Measurements from ENCODE around the gene DCHS1.

Gene DCHS1

GRCh38 chr11:6599449-6599848, 56.2 kb downstream of the DCHS1 start:
- DNase-seq (ENCODE audit: low spot score) = no peak
- FAIRE-seq = no peak

GRCh38 chr11:6598555-6598954, 57.1 kb downstream of the DCHS1 start:
- FAIRE-seq = no peak

DNA sequence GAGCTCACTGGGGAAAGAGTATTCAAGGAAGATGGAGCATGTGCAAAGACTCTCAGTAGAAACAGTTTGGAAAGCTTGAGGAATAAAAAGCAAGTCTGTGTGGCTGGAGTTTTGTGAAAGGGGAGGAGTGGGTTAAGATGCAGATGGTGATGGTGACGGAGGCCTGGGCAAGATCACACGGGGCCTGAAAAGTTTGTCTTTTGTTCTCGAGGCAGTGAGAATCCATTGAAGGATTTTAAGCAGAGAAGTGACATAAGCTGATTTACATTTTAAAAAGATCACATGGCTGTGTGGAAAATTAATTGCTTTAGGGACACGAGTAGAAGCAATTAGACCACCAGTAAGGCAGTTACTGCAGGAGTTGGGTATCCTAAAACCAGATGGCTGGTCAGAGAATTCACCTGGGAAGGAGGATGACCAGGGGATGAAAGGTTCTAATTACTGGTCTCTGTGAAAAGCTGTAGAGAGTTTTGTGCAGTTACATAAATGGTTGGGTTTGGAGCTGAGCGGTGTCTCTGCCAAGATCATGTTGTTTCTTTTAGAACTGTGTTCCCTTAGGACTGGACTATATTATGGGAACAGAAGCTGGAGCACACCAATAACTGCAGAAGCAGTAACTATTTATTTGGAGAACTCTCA, 59.3 kb downstream of the DCHS1 start:
- DNase-seq (ENCODE audit: low spot score) (no peak), FAIRE-seq (no peak)

More at GRCh38 chr11:6598555-6598954, 57.1 kb downstream of the DCHS1 start:
- DNase-seq (ENCODE audit: low spot score) = no peak

GRCh38 chr11:6594142-6594768, 61.4 kb downstream of the DCHS1 start:
- no peak for DNase-seq (ENCODE audit: low spot score)
- FAIRE-seq = no peak

DNA sequence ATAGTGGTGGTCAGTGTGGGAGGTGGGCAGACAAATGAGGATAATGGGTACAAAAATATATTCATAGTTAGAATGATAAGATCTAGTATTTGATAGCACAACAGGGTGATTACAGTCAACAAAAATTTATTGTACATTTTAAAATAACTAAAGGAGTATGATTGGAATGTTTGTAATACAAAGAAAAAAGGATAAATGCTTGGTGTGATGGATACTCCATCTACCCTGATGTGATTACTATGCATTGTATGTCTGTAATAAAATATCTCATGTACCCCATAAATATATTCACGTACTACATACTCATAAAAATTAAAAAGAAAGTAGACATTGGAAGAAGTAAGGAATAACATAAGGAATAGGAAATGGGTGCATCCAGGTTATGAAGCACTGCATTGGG, 67.6 kb downstream of the DCHS1 start:
- no peak for DNase-seq (ENCODE audit: low spot score)
- no peak for FAIRE-seq

- DNase-seq (ENCODE audit: low spot score) (no peak), FAIRE-seq (no peak)
These were observed 68.2 kb downstream of the DCHS1 start for GRCh38 chr11:6587360-6587953.

DNA sequence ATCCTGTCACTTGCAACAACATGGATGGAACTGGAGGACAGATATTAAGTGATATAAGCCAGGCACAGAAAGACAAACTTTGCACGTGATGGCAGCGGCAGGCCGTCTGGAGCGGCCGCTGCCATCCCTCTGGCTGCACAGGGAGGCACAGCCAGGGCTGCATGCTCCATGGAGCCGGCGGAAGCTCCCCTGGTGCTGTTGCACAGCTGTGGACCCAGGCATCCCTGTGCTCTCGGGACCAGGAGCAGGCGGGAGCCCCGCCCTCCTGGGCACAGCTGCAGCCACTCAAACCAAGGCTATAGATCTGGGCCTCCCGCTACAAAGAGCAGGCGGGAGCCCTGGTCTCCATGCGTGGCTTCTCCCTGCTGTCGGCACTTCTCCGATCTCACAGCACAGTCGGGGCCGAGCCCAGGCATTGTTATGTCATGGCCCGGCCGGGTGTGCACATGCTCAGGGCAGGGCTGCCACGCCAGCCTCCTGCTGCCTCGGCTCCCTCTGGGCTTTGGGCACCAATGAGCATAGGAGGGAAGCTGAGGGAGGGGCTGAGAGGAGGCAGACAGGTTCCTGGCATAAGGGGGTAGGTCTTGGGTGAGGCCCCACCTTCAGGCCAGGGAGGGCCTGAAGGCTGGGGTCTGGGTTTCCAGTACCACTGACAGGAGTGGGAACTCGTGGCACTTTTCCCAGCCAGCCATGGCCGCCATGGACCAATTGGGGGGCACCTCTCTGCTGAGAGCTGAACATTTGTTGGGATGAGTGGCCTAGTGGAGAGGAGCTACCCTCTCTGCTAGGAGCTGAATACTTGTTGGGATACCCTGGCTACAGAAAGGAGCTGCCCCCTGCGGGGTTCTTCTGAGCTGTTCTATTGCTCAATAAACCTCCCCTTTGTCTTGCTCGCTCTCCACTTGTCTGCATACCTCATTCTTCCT, 68.9 kb downstream of the DCHS1 start:
- FAIRE-seq (no peak), DNase-seq (ENCODE audit: low spot score) (no peak)

DNA sequence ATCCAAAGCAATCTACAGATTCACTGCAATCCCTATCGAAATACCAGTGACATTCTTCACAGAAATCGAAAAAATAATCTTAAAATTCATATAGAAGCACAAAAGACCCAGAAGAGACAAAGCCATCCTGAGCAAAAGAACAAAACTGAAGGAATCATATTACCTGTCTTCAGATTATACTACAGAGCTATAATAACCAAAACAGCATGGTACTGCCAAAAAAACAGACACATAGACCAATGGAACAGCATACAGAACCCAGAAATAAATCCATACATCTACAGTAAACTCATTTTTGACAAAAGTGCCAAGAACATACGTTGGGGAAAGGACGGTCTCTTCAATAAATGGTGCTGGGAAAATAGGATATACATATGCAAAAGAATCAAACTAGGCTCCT, 71.1 kb downstream of the DCHS1 start:
- DNase-seq (ENCODE audit: low spot score) (no peak), FAIRE-seq (no peak)

DNA sequence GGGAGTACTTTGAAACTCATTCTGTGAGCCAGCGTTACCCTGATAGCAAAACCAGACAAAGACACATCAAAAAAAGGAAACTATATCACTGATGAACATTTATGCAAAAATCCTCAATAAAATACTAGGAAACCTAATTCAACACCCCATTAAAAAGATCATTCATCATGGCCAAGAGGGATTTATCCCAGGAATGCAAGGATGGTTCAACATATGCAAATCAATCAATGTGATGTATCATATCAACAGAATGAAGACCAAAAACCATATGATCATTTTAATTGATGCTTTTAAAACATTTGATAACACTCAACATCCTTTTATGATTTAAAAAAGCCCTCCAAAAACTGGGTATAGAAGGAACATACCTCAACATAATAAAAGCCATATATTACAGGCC, 72.0 kb downstream of the DCHS1 start:
- FAIRE-seq = no peak

DNA sequence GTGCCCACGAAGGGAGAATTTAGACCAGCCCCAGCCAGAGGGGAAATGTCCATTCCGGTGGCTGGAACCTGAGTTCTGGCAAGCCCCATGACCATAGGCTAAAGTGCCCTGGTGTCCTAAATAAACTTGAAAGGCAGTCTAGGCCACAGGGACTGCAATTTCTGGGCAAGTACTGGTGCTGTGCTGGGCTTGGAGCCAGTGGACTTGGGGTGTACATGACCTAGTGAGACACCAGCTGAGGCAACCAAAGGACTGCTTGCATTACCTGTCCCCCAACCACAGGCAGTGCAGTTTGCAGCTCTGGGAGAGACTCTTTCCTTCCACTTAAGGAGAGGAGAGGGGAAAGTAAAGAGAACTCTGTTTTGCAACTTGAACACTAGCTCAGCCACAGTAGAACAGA, 75.9 kb downstream of the DCHS1 start:
- DNase-seq (ENCODE audit: low spot score) (no peak), FAIRE-seq (no peak)

More for the DNA sequence above, 72.0 kb downstream of the DCHS1 start:
- no peak for DNase-seq (ENCODE audit: low spot score)

DNA sequence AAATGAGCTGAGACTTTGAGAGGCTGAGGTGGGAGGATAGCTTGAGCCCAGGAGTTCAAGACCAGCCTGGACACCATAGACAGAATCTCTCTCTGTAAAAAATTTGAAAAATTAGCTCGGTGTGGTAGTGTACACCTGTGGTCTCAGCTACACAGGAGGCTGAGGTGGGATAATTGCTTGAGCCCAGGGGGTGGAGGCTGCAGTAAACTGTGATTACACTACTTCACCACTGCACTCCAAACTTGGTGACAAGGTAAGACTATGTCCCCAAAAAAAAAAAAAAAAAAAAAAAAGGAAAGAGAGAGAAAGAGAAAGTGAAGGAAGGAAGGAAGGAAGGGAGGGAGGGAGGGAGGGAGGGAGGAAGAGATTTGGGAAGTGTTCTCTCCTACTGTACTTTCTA, 77.5 kb downstream of the DCHS1 start:
- FAIRE-seq (no peak), DNase-seq (ENCODE audit: low spot score) (no peak)

DNA sequence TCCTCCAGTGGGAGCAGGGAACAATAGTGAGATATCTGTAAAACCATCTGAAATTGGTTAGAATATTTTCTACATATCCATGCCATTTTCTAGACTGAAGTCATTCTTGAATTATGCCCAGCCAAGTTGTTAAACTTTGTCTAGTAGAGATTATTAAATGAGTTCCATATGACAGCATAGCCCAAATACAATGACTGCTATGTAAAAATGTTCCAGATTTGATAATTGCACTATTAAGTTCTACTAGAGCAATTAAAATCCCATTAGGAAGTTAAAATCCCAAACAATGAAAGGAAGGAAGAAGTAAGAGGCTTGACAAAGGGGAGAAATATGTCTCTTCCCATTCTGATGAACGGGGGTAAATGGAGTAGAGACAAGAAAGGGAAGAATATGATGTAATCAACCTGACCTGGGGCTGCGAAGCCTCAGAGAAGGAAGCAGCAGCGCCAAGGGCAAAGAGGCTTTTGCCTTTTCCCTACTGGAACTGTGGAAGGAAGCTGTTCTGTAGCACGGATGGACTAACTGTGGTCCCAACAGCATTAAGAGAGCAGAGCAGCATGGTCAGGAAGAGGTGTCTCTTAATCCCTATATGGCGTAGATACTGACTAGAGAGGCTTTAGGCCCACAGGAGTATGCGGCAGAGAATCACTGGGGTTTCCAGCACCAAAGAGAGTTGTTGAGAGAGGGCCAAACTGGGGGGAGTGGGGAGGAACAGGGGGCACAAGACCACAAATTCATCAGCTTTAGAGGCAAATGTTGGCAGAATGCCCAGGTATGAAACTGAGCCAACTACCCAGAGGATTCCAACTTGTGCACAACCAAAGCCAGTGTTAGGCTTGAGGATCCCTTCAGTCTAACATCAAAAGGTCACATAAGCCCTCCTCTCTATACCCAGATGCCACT, 78.9 kb downstream of the DCHS1 start:
- DNase-seq (ENCODE audit: low spot score) (no peak), FAIRE-seq (no peak)

DNA sequence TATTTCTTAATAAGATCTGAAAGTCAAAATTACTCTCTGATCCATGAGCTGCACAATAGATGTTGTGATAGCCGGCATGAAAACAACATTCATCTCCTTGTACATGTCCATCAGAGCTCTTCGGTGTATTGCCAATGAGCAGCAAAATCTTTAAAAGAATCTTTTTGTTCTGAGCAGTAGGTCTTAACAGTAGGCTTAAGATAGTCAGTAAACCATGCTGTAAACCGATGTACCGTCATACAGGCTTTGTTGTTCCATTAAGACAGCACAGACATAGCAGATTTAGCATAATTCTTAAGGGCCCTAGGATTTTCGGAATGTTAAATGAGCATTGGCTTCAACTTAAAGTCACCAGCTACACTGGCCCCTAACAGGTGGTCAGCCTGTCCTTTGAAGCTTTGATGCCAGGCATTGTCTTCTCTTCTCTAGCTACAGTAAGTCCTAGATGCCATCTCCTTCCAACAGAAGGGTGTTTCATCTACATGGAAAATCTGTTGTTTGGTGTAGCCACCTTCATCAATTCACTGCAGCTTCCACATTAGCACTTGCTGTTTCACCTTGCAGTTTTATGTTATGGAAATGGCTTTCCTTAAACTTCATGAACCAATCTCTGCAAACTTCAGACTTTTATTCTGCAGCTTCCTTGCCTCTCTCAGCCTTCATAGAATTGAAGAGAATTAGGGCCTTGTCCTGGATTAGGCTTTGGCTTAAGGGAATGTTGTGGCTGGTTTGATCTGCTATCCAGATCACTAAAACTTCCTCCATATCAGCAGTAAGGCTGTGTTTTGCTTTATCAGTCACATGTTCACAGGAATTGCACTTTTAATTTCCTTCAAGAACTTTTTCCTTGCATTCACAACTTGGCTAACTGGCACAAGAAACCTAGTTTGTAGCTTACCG, 80.5 kb downstream of the DCHS1 start:
- FAIRE-seq (no peak), DNase-seq (ENCODE audit: low spot score) (no peak)

- FAIRE-seq = no peak
- no peak for DNase-seq (ENCODE audit: low spot score)
These were observed 83.4 kb downstream of the DCHS1 start for GRCh38 chr11:6572215-6572614.

DNA sequence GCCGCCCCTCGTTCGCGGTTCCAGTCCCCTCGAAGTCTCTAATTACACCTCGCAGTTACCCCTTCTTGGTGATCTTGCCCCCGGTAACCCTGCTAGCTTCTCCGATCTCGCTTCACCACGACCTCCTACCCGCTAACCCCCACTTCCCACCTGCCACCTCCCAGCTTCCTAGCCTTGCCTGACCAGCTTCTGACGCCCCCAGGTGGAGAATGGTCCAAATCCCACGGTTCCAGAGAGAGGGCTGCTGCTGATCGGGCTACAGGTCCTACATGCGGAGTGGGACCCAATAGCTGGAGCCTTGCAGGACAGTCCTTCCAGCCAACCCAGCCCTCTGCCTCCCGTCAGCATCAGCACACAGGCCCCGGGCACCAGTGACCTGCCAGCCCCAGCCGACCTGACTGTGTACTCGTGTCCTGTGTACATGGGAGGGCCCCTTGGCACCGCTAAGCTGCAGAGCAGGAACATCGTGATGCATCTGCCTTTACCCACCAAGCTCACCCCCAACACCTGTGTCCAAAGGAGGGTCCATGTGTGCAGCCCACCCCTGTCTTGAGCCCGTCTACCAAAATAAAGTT, 84.1 kb downstream of the DCHS1 start:
- FAIRE-seq (no peak), DNase-seq (ENCODE audit: low spot score) (no peak)
